ENCODE results near the gene KCNIP3.

The KCNIP3 gene

GRCh38 chr2:95329891-95330793 is 33.0 kb downstream of the KCNIP3 start:
- no peak for DNase-seq (ENCODE audit: low spot score)

GRCh38 chr2:95330794-95331338 is 33.7 kb downstream of the KCNIP3 start:
- no peak for DNase-seq (ENCODE audit: low spot score)

DNA sequence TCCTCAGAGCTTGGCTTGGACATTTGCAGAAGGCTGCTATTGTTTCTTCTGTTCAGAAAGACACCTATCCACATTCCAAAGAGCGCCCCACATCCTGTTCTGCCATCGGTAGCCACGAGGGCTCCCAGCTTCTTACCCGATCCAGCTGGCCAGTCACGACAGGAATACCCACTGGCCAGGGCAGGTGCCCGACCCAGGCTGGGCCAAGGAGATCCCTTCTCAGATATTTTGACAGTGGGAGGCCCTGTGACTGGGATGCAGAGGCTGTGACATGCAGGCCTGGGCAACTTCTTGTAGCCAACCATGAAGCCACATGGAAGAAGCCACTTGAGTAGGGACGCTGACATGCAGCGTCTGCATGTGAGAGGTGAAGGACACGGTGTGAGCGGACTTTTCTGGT is 34.5 kb downstream of the KCNIP3 start:
- no peak for DNase-seq (ENCODE audit: low spot score)

- DNase-seq (ENCODE audit: low spot score): no peak
Observed at GRCh38 chr2:95332036-95332435, 34.9 kb downstream of the KCNIP3 start.

- DNase-seq (ENCODE audit: low spot score): no peak
Observed at GRCh38 chr2:95333056-95333455, 35.9 kb downstream of the KCNIP3 start.

GRCh38 chr2:95333888-95334338 is 36.8 kb downstream of the KCNIP3 start:
- DNase-seq (ENCODE audit: low spot score): no peak

DNA sequence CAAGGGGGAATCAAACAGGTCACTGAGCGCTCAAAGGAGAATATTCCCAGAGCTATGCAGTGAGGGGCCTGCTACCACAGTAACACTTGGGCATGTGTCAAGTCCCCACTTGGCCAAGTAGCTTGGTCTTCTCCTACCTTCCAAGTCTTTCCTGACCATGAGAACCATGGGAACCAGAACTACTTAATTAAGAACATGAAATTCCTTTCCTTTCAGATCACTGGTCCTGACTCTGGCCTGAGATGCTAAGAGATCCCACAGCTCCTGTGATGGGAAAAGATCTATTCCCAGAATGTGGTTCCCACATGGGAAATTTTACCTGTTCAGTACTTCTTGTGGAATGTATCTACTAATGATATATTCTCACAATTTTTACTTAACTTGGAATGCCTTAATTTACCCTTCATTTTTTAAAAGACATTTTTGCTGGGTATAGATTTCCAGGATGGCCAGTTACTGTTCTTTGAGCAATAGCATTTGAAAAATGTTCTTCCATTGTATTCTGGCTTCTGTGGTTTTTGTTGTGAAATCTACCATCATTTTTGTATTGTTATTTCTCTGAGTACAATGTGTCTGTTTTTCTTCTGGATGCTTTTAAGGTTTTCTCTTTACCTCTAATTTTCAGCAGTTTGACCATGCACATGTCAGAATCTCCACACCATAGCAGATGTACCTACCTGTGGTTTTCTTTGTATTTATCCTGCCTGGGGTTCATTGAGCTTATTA is 37.9 kb downstream of the KCNIP3 start:
- no peak for DNase-seq (ENCODE audit: low spot score)

DNA sequence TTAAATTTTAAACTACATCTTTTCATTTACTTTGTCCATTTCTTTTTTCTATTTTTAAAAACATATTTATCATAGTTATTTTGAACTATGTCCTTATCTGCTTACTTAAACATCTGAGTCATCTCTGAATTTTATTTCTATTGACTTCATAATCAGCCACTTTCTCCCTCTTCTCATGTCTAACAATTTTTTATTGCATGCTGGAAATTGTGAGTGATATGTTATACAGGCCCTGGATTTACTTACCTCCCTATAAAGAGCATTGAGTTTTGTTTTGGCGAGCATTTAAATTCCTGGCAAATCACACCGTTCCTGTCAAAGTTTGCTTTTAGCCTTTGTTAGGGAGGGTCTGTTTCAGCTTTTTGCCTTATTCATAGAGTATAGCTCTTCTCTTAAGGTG is 39.3 kb downstream of the KCNIP3 start:
- no peak for DNase-seq (ENCODE audit: low spot score)

DNA sequence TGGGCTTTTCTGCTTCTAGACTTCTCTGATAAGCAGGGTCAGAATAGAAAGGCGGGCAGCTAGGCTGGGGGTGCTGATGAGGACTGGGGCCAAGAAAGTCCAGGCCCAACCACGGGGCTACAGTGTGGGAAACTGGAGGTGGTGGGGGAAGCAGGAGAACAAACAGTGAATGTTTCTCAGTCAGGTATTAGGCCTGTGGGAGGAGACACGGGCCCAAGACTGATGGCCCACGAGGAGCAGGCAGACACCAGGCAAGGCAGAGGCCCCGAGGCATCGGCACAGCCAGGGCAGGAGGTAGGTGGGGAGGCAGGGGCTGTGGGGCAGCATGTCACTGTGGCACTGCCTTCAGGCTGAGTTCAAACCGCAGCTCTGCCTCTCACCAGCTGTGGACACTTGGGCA is 40.7 kb downstream of the KCNIP3 start:
- DNase-seq (ENCODE audit: low spot score): no peak

GRCh38 chr2:95342556-95343320 is 45.6 kb downstream of the KCNIP3 start:
- no peak for DNase-seq (ENCODE audit: low spot score)

GRCh38 chr2:95343429-95344214 is 46.5 kb downstream of the KCNIP3 start:
- no peak for DNase-seq (ENCODE audit: low spot score)

DNA sequence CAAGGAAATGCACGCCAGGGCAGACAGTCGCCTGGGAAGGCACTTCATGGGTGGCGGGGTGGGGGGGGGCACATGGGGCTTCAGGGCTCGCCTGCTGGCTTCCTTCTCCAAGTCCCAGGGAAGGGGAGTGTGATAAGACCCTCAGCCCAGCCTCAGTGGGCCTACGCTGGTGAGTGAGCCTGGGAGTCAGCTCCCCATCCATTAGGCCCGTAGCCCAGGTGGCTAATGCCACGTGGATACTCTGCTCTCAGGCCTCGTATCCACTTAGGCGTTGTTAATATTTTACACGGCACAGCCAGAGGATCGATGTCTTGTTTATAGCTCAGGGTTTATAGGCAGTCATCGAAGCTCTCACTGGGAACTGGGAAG is 47.1 kb downstream of the KCNIP3 start:
- DNase-seq (ENCODE audit: low spot score): no peak

- DNase-seq (ENCODE audit: low spot score): no peak
Observed at GRCh38 chr2:95344656-95345055, 47.5 kb downstream of the KCNIP3 start.

DNA sequence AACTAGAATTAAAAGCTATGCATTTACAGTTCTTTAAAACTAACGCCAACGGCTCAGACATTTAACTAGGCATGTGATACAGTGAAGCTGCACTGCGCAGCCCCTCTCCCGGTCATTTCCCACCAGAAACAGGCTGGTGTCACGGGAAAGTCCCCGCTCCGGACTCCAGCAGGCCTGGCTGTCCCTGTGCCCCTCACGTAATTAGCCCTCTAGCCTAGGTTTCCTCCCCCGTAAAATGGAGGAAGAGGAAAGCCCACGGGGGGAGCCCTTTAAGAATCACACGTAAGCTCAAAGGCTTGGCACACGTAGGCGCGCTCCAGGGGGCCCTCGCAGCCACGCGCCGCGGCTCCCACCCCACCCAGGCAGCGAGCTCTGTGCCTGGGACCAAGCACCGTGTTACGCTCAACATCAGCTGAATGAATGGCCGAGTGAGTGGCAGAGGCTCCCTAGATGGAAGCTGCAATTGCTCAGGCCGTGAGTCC is 48.0 kb downstream of the KCNIP3 start:
- no peak for DNase-seq (ENCODE audit: low spot score)

GRCh38 chr2:95345563-95346230 is 48.5 kb downstream of the KCNIP3 start:
- DNase-seq (ENCODE audit: low spot score): peak; percentile 85

DNA sequence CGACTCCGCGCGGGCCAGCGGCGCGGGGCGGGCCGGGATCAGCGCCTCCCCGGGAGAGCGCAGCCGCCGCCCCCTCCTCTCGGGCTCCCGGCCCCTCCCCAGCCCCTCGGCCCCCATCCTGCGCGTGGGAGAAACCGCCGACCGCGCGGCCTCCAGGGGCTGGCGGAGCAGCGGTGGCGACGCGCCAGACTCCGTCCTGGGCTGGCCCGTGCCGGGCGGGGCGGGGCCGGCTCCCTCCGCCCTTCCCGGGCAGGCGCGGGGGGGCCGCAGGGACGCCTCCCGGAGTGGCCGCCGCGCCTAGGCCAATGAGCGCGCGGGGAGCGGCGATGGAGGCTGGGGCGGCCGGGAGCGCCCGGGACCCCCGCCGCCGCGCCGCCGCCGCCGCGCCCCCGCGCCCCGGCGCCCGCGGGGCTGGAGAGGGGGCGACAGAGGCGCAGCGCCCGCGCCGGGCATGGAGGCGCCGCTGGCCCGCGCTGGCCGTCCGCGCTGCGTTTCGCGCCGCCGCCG is 49.1 kb downstream of the KCNIP3 start:
- DNase-seq (ENCODE audit: low spot score): peak; percentile 39

DNA sequence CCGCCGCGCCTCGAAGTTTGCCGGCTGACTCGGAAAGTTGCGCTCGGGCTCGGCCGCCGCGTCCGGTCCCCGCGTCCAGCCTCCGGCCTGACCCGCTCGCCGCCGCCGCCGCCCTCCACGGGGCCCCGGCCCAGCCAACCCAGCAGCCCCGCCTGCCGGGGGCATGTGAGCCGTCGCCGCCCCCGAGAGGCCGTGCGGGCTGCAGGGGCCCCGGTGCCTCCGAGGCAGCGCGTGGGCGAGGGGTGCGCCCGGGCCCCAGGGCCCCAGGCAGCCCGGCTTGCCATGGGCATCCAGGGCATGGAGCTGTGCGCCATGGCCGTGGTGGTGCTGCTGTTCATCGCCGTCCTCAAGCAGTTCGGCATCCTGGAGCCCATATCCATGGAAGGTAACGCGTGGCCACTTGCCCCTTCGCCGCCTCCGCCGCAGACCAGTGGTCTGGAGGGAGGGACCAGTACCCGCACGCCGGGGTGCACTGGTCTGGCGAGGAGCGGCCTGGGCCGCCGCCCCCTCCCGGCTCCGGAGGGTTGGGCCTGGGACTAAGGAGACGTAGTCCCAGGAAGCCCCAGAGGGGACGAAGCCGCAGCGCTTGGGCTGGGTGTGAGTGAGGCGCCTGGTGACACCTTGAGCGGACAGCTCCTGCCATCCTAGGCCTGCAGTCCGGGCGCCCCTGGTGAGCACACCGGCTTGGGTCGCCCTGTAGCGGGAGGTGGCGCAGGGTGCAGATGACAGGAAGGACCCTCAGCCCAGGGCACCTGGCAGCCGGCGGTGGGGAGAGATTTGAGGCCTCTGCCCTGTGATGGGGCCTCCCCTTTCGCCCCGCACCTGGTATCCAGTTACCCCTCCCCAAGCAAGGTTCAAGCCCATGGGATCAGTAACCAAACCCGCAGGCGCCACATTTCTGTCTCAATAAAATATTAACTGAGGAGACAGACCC is 49.9 kb downstream of the KCNIP3 start:
- DNase-seq (ENCODE audit: low spot score): peak; percentile 6

GRCh38 chr2:95347681-95348608 is 50.8 kb downstream of the KCNIP3 start:
- DNase-seq (ENCODE audit: low spot score): no peak
